AG09309 (cell line): Measurements from ENCODE around the gene KIAA0232.
"Not testable (repeated sequence)": the region's sequence is repeated elsewhere in the genome, so short reads cannot be mapped to it uniquely, and the experiment has no call there.

ENCODE experiments used
- DNase-seq: peaks from one replicate; pipeline ENCODE4 v3.0.0-alpha.2; 2010; ENCODE audit warnings: low read depth
- H3K4me3 ChIP-seq: 2 replicates; pipeline ENCODE4 v1.5.1; 2011; ENCODE audit warnings: mild to moderate bottlenecking, low read depth, low read length, moderate library complexity; ENCODE audit not compliant: control insufficient read depth
- CTCF ChIP-seq: IDR thresholded peaks from 2 replicates; pipeline ENCODE4 v1.5.1; 2011; ENCODE audit warnings: mild to moderate bottlenecking, low read depth, low read length, inconsistent platforms; ENCODE audit not compliant: insufficient read depth, control insufficient read depth; ENCODE audit errors: missing control alignments

KIAA0232 gene

GRCh38 chr4:6902318-6903042 lies 120.0 kb downstream of the KIAA0232 start:
- DNase-seq = no peak
- no peak for TF ChIP-seq CTCF

GRCh38 chr4:6905516-6906445 lies 123.3 kb downstream of the KIAA0232 start:
- no peak for TF ChIP-seq CTCF
- DNase-seq = no peak
- no peak overlapping the region for H3K4me3 ChIP-seq

More at GRCh38 chr4:6902318-6903042, 120.0 kb downstream of the KIAA0232 start:
- no peak overlapping the region for H3K4me3 ChIP-seq

- not testable (repeated sequence) for H3K4me3 ChIP-seq, DNase-seq
Measured at GRCh38 chr4:6906486-6906885, 124.0 kb downstream of the KIAA0232 start.

GRCh38 chr4:6907658-6908191 lies 125.2 kb downstream of the KIAA0232 start:
- no peak overlapping the region for H3K4me3 ChIP-seq
- peak; percentile 50 for TF ChIP-seq CTCF
- DNase-seq = no peak

GRCh38 chr4:6908432-6909112 lies 126.0 kb downstream of the KIAA0232 start:
- DNase-seq = no peak
- H3K4me3 ChIP-seq = peak overlapping the region; percentile 52
- TF ChIP-seq CTCF = no peak

GRCh38 chr4:6909113-6909969 lies 126.8 kb downstream of the KIAA0232 start, which contains the start of gene TBC1D14:
Gene TBC1D14, plus strand, starts transcription at chr4:6909826. Its CDS starts 13,564 bp downstream, at chr4:6923390.
- TF ChIP-seq CTCF = peak; percentile 6
- no peak for DNase-seq
- peak within 1 kb of the TSS; percentile 67 for H3K4me3 ChIP-seq
